AG10803 (cell line): ENCODE measurements around the gene HK1.

Source experiments
- DNase-seq: peaks from one replicate; pipeline ENCODE4 v3.0.0; 2010; ENCODE audit warnings: low read depth
- H3K4me3 ChIP-seq: 2 replicates; pipeline ENCODE4 v1.5.1; 2011; ENCODE audit warnings: mild to moderate bottlenecking, low read length, control low read depth
- TF ChIP-seq, protein P1 (sequence below): conservative IDR thresholded peaks from 2 replicates; pipeline ENCODE4 v1.5.1; 2011; ENCODE audit warnings: mild to moderate bottlenecking, low read length, control low read depth, inconsistent platforms

The HK1 gene

GRCh38 chr10:69405221-69405620 lies 126.9 kb downstream of the HK1 start:
- DNase-seq: peak; percentile 28
- no peak overlapping the region for H3K4me3 ChIP-seq
- TF ChIP-seq, protein P1, sequence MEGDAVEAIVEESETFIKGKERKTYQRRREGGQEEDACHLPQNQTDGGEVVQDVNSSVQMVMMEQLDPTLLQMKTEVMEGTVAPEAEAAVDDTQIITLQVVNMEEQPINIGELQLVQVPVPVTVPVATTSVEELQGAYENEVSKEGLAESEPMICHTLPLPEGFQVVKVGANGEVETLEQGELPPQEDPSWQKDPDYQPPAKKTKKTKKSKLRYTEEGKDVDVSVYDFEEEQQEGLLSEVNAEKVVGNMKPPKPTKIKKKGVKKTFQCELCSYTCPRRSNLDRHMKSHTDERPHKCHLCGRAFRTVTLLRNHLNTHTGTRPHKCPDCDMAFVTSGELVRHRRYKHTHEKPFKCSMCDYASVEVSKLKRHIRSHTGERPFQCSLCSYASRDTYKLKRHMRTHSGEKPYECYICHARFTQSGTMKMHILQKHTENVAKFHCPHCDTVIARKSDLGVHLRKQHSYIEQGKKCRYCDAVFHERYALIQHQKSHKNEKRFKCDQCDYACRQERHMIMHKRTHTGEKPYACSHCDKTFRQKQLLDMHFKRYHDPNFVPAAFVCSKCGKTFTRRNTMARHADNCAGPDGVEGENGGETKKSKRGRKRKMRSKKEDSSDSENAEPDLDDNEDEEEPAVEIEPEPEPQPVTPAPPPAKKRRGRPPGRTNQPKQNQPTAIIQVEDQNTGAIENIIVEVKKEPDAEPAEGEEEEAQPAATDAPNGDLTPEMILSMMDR: no peak

- no peak overlapping the region for H3K4me3 ChIP-seq
- TF ChIP-seq, protein P1: no peak
- no peak for DNase-seq
Measured at GRCh38 chr10:69406302-69406811, 128.1 kb downstream of the HK1 start.

- H3K4me3 ChIP-seq: no peak overlapping the region
- no peak for DNase-seq
- TF ChIP-seq, protein P1: no peak
Measured at GRCh38 chr10:69406816-69407580, 128.7 kb downstream of the HK1 start.

- no peak for DNase-seq
- TF ChIP-seq, protein P1: peak; percentile 19; the same call in 1 of the 2 replicates
- peak overlapping the region; percentile 13; the same call in 1 of the 2 replicates for H3K4me3 ChIP-seq
Measured at GRCh38 chr10:69407621-69408301, 129.5 kb downstream of the HK1 start.

DNA sequence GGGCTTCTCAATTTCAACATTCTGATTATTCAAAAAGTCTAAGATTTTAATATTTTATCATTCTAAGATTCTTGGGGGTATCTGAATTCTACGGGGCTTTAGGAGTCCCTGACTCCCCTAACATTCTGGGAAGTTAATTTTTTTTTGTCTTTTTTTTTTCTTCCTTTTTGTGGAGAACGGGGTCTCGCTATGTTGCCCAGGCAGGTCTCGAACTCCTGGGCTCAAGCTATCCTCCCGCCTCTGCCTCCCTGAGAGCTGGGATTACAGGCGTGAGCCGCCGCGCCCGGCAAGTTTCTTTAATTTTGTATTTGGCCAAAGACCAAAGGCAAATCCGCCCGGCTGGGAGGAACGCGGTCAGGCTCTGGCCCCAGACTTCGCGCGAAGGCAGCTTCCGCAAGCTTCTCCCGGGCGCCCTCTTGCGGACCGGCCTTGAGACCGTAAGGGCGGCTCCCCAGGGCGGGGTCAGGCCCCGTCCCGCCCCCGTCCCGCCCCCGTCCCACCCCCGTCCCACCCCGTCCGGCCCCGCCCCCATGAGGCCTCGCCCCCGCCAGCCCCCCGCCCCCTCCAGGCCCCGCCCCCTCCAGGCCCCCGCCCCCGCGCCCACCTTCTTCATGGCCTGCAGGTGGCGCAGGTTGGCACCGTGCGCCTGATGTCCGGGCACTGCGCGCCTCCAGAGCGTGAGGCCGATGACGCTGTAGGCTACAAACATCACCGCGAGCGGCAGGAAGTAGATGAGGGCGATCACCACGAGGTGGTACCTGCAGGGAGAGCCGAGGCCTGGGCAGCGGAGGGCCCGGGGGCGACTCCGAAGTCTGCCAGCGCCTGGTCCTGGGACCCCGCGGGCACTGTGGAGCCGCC lies 130.3 kb downstream of the HK1 start:
- peak overlapping the region; percentile 50 for H3K4me3 ChIP-seq
- TF ChIP-seq, protein P1: peak; percentile 63
- DNase-seq: peak; percentile 94

DNA sequence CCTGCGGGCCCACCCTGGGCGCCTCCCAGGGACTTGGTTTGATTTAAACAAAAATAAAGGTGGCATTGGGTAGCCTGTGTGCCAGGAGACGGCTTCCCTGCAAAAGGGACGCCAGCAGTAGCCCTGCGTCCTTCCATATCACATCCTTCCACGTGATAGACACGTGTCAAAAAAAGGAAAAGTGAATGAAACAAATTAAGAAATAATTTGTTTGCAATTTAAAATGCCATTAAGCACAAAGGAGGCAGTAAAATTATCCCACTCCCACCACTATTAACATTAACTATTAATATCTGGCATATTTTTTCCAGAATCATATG lies 130.8 kb downstream of the HK1 start:
- H3K4me3 ChIP-seq: peak overlapping the region; percentile 50
- TF ChIP-seq, protein P1: no peak
- DNase-seq: no peak
